CD1c-positive myeloid dendritic cell (primary cell): ENCODE results near the gene FARP2.
"Not testable (repeated sequence)": the region's sequence is repeated elsewhere in the genome, so short reads cannot be mapped to it uniquely, and the experiment has no call there.

Source experiments
- DNase-seq: peaks from one replicate; pipeline ENCODE4 v3.0.0-alpha.2; 2016; ENCODE audit errors: extremely low spot score

Gene FARP2

GRCh38 chr2:241453919-241454318 is 97.8 kb downstream of the FARP2 start:
- not testable (repeated sequence) for DNase-seq

- DNase-seq = no peak
Measured at GRCh38 chr2:241454837-241455485, 98.9 kb downstream of the FARP2 start.

- DNase-seq = no peak
Measured at GRCh38 chr2:241456546-241456945, 100.5 kb downstream of the FARP2 start.

GRCh38 chr2:241458687-241459086 is 102.6 kb downstream of the FARP2 start:
- DNase-seq = no peak

GRCh38 chr2:241459520-241459919 is 103.4 kb downstream of the FARP2 start:
- DNase-seq = no peak

GRCh38 chr2:241460631-241461030 is 104.5 kb downstream of the FARP2 start:
- DNase-seq = no peak

GRCh38 chr2:241461693-241462677 is 105.9 kb downstream of the FARP2 start:
- no peak for DNase-seq

- no peak for DNase-seq
Measured at GRCh38 chr2:241463276-241464135, 107.4 kb downstream of the FARP2 start.

GRCh38 chr2:241465543-241465942 is 109.5 kb downstream of the FARP2 start:
- DNase-seq = no peak

- DNase-seq = no peak
Measured at GRCh38 chr2:241466230-241466629, 110.1 kb downstream of the FARP2 start.

GRCh38 chr2:241467777-241468475 is 111.8 kb downstream of the FARP2 start:
- DNase-seq = no peak

- DNase-seq = no peak
Measured at GRCh38 chr2:241468476-241468781, 112.3 kb downstream of the FARP2 start.

- DNase-seq = no peak
Measured at GRCh38 chr2:241469746-241470145, 113.7 kb downstream of the FARP2 start.

- DNase-seq = no peak
Measured at GRCh38 chr2:241473399-241473798, 117.3 kb downstream of the FARP2 start.

- no peak for DNase-seq
Measured at GRCh38 chr2:241475267-241475666, 119.2 kb downstream of the FARP2 start.

- no peak for DNase-seq
Measured at GRCh38 chr2:241478166-241478565, 122.1 kb downstream of the FARP2 start.

- DNase-seq = no peak
Measured at GRCh38 chr2:241479026-241479898, 123.2 kb downstream of the FARP2 start.

GRCh38 chr2:241481687-241482086 is 125.6 kb downstream of the FARP2 start:
- no peak for DNase-seq

GRCh38 chr2:241482126-241482955 is 126.3 kb downstream of the FARP2 start:
- DNase-seq = no peak

GRCh38 chr2:241483305-241483704 is 127.2 kb downstream of the FARP2 start:
- no peak for DNase-seq
